ENCODE measurements around the gene FAM136A. TPM values are rescaled to one million over a fixed set of nuclear protein-coding genes. Genes with fewer than 3 reads are reported as not detected.

FAM136A gene
- total and polyA plus RNA-seq, 11 donors = 16.8 to 42.8 (median 23.9) TPM

DNA sequence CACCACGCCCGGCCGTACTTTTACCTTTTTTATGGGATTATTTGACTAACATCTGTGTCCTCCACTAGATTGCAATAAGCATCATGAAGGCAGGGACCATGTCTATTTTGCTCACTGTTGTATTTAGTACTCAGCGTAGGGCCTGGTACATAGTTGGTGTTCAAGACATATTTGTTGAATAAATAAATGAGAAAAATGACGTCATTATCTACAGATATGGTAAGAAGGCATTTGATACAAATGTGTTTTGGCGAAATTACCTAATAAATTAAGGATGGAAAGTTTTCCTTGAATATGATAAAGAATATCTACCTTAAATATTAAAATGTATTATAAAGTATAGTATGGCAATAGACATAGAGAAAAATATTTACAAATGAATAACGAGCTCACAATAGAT, 24.0 kb upstream of the FAM136A start:
- Histone ChIP-seq H3K27ac (no peak overlapping the region), H3K9me3 (no peaks in the 10 kb centered on the region), H3K4me3 (no peak overlapping the region), H3K27me3 (peaks cover 0 to 8% (median 0%) of the 10 kb centered on the region in 9 donors), H3K36me3 (no peaks in the 10 kb centered on the region), H3K4me1 (peaks cover 0 to 3% (median 0%) of the 10 kb centered on the region in 12 donors)
- no peak for TF ChIP-seq CTCF (IDR thresholded peaks at IDR 0.05)
- TF ChIP-seq POLR2A (IDR thresholded peaks at IDR 0.05) = no peak
- ATAC-seq = no peak
- WGBS, 4 donors = 92 to 95% (median 93%) methylated on average over 7 of the region's 7 CpGs
- no peak for DNase-seq
- intact Hi-C loops (cut with DNase I) = no loop called here

- DNase-seq (no peak), ATAC-seq (no peak)
- Histone ChIP-seq H3K27ac (no peak overlapping the region), H3K36me3 (no peaks in the 10 kb centered on the region), H3K9me3 (no peaks in the 10 kb centered on the region), H3K4me1 (no peaks in the 10 kb centered on the region), H3K4me3 (no peak overlapping the region), H3K27me3 (peaks cover 0 to 13% (median 0%) of the 10 kb centered on the region in 9 donors)
- TF ChIP-seq POLR2A (IDR thresholded peaks at IDR 0.05) = no peak
- no peak for TF ChIP-seq CTCF (IDR thresholded peaks at IDR 0.05)
- intact Hi-C loops (cut with DNase I) = no loop called here
- 60 to 77% (median 64%) methylated on average over 2 of the region's 2 CpGs for whole genome bisulfite sequencing, 4 donors
These were observed 20.7 kb upstream of the FAM136A start for GRCh38 chr2:70322518-70322917.

- 78 to 89% (median 85%) methylated on average over 6 of the region's 6 CpGs for WGBS, 4 donors
- no peaks in the 10 kb centered on the region for H3K9me3 ChIP-seq
- no peak overlapping the region for H3K27ac ChIP-seq
- no peak overlapping the region for H3K4me3 ChIP-seq
- ATAC-seq (no peak), DNase-seq (no peak)
- TF ChIP-seq POLR2A (IDR thresholded peaks at IDR 0.05) (no peak), CTCF (IDR thresholded peaks at IDR 0.05) (no peak)
- H3K36me3 ChIP-seq = no peaks in the 10 kb centered on the region
- peaks cover 0 to 13% (median 0%) of the 10 kb centered on the region in 9 donors for H3K27me3 ChIP-seq
- no peaks in the 10 kb centered on the region for H3K4me1 ChIP-seq
- intact Hi-C loops (cut with DNase I) = no loop called here
These were observed 19.5 kb upstream of the FAM136A start for GRCh38 chr2:70321370-70321769.

DNA sequence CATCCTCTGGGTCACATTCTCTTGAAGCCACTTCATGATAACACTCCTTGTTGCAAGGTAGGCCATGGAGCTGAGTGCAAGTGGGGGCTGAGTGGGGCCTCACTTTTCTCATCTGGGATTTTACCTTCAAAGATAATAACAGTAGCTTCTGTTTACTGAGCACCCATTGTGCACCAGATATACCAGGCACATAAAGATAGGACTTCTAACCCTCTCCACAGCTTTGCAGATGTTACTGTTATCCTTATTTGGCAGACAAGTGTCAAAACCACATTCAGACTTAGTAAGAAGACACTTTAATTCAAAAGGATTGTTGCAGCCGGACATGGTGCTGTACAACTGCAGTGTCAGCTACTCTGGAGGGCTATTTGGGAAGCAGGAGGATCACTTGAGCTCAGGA, 12.8 kb upstream of the FAM136A start:
- intact Hi-C loops (cut with DNase I) = loop anchor here in 1 of 10 donors (10.0 kb wide), 1 partner anchor 610 kb away; no protein-coding TSS in a partner anchor
- Histone ChIP-seq H3K4me1 (no peaks in the 10 kb centered on the region), H3K9me3 (no peaks in the 10 kb centered on the region), H3K27me3 (peaks cover 0 to 10% (median 0%) of the 10 kb centered on the region in 9 donors), H3K4me3 (no peak overlapping the region), H3K27ac (no peak overlapping the region), H3K36me3 (no peaks in the 10 kb centered on the region)
- TF ChIP-seq POLR2A (IDR thresholded peaks at IDR 0.05) = no peak
- no peak for TF ChIP-seq CTCF (IDR thresholded peaks at IDR 0.05)
- no peak for DNase-seq
- ATAC-seq = no peak
- WGBS, 4 donors = 82 to 87% (median 84%) methylated on average over 1 of the region's 1 CpG
